HG03045 (cell line): ENCODE results near the gene GDI1.

Experiments used
- ATAC-seq: cut with Tn5 transposase; IDR thresholded peaks from one replicate; pipeline ENCODE4 v1.9.1; 2021; ENCODE audit warnings: mild to moderate bottlenecking, moderate library complexity; ENCODE audit not compliant: unreplicated experiment

Gene GDI1

GRCh38 chrX:154459832-154460231 lies 22.9 kb downstream of the GDI1 start:
- no peak for ATAC-seq

- ATAC-seq, result no peak
Observed at GRCh38 chrX:154460326-154460725, 23.4 kb downstream of the GDI1 start.

DNA sequence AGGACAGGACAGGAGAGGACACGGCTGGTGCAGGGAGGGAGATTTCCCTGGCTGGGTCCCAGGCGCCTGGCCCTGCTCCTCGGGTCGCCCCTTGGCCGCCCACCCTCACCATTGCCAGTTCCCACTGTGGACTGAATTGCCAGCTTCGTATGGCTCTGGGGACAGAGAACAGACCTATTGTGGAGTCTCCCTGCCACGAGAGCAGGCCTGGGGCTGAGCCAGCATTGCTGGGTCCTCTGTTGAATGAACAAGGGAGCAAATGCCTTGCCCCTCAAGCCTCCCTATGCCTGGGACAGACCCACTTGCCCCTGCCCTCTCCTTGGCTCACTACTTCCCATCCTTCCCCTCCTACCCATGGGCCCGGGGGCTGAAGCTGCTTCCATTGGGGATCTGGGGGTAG lies 25.4 kb downstream of the GDI1 start:
- ATAC-seq, result no peak

DNA sequence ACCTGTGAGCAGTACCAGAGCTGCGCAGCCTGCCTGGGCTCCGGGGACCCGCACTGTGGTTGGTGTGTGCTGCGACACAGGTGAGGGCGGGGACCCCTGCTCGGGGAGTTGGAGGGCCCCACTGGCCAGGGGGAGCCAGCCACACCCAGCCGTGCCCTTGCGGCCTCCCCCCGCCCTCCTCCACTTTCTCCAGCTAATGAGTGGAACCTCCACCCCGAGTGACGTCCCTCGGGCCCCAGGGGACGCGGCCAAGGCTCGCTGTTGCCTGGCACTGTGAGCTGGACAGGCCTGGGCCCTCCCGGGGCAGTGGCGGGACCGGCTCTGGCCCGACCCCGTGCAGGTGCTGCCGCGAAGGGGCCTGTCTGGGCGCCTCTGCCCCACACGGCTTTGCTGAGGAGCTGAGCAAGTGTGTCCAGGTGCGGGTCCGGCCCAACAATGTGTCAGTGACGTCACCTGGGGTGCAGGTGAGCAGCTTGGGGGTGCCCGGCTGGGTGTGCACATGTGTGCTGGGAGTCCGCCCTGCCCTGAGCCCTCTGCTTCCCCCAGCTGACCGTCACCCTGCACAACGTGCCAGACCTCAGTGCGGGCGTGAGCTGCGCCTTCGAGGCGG lies 26.8 kb downstream of the GDI1 start:
- ATAC-seq, result no peak

DNA sequence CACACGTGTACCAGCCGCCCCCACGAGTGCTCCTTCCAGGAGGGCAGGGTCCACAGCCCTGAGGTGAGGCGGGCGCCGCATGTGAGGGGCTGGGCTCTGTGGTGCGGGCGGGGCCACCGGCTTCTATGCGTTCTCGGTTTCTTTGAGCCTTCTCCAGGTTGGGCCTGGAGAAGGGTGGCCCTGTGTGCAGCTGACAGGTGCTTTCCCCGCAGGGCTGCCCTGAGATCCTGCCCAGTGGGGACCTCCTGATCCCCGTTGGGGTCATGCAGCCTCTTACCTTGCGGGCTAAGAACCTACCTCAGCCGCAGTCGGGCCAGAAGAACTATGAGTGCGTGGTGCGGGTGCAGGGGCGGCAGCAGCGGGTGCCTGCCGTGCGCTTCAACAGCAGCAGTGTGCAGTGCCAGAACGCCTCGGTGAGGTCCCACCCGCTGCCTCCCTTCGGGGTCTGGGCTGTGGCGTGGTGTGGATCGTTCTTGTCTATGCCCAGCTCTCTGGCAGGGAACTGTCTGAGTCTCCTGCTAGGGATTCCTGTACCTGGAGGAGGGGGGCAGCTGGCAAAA lies 27.9 kb downstream of the GDI1 start:
- ATAC-seq, result no peak

DNA sequence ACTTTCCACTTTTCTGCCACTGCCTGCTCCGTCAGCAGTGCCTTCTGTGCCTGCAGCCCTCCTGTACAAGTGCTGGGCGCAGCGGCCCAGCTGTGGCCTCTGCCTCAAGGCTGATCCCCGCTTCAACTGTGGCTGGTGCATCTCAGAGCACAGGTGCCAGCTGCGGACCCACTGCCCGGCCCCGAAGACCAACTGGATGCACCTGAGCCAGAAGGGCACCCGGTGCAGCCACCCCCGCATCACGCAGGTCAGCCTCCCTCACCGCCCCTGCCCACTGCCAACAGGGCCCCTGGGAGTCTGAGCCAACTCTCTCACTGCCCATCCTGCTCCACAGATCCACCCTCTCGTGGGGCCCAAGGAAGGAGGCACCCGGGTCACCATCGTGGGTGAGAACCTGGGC lies 28.6 kb downstream of the GDI1 start:
- no peak for ATAC-seq

DNA sequence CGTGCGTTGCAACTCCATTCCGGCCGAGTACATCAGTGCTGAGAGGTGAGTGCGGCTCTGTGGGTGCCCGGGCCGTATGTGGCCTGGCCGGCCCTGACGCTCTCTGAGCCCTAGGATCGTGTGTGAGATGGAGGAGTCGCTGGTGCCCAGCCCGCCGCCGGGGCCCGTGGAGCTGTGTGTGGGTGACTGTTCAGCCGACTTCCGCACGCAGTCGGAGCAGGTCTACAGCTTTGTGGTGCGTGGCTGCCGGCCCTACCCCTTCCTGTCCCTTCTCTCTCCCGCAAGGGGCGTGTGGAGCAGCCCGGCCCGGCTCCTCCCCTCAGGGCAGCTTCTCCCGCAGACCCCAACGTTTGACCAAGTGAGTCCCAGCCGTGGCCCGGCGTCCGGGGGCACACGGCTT lies 29.1 kb downstream of the GDI1 start:
- no peak for ATAC-seq

DNA sequence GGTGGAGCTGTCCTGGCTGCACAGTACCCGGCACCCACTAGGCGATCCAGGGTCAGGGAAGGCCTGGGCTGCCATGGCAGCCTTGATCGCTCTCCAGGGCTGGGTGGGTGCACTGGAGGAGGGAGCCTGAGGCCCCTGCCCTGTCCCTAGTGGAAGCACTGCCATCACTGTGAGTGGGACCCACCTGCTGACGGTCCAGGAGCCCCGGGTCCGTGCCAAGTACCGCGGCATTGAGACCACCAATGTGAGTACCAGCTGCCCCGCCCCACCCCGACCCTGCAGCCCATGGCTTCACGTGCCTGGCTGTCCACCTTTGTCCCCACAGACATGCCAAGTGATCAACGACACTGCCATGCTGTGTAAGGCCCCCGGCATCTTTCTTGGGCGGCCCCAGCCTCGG lies 30.0 kb downstream of the GDI1 start:
- no peak for ATAC-seq

- ATAC-seq, result no peak
Observed at GRCh38 chrX:154467556-154467955, 30.6 kb downstream of the GDI1 start.

DNA sequence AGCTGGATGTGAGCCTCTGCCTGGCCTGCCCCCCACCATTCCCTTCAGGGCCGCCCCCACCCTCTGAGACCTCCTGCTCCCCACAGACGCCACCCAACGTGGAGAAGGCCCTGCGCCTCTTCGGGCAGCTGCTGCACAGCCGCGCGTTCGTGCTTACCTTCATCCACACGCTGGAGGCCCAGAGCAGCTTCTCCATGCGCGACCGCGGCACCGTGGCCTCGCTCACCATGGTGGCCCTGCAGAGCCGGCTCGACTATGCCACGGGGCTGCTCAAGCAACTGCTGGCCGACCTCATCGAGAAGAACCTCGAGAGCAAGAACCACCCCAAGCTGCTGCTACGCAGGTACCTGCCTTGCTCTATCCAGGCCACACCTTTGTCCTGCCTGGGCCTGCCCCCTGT lies 31.3 kb downstream of the GDI1 start:
- ATAC-seq, result no peak

DNA sequence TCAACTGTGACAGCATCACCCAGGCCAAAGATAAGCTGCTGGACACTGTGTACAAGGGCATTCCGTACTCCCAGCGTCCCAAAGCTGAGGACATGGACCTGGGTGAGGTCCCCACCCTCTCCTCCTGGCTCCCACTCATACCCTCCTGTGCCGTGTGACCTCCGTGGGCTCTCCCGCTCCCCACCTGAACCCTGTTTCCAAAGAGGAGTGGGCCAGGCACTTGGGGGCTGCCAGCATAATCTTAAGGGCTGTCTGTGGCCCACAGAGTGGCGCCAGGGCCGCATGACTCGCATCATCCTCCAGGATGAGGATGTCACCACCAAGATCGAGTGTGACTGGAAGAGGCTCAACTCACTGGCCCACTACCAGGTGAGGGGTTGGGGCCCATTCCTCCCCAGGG lies 32.2 kb downstream of the GDI1 start:
- no peak for ATAC-seq

GRCh38 chrX:154469880-154470279 lies 32.9 kb downstream of the GDI1 start:
- no peak for ATAC-seq

- ATAC-seq, result no peak
Observed at GRCh38 chrX:154470434-154470833, 33.5 kb downstream of the GDI1 start.

DNA sequence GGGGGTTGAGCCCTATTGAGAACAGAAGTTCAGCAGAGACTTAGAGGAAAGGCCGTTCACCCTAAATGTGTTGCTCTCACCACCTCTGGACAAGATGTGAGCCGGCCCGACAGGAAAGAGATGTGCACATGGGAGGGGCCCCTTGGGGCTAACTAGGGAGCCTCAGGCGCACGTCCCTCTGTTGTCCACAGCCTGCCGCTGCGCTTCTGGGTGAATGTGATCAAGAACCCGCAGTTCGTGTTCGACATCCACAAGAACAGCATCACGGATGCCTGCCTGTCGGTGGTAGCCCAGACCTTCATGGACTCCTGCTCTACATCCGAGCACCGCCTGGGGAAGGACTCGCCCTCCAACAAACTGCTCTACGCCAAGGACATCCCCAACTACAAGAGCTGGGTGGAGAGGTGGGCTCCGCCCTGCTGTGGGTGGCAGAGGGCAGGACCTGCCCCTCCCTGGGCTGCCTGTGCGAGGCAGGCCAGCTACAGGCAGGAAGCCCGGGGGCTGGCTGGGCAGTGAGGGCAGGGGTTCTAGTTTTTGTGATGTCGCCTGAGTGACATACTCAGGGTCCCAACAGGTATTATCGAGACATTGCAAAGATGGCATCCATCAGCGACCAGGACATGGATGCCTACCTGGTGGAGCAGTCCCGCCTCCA lies 34.1 kb downstream of the GDI1 start:
- ATAC-seq, result no peak

GRCh38 chrX:154471839-154472684 lies 35.1 kb downstream of the GDI1 start:
- ATAC-seq, result no peak

GRCh38 chrX:154472685-154473632 lies 36.0 kb downstream of the GDI1 start:
- ATAC-seq, result no peak

- no peak for ATAC-seq
Observed at GRCh38 chrX:154473683-154474082, 36.7 kb downstream of the GDI1 start.

DNA sequence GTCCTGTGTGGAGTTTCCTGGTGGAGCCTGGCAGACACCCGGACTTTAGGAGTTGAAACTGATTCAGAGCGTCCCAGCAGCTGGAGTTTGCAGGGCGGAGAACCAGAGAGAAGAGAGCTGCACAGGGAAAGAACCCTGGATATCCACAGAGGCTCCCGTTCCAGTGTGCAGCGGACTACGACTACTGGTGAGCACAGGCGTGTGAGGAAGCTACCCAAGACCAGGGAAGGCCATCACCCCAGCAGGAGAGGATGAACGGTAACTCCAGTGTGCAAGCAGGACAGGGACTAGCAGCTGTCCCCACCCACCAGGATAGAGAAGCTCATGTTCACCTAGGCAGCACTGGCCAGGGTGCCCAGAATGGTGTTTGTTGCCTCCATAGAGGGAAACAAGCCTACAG lies 39.9 kb downstream of the GDI1 start:
- no peak for ATAC-seq

GRCh38 chrX:154477891-154478477 lies 41.0 kb downstream of the GDI1 start:
- ATAC-seq, result no peak
